B cell (primary cell): ENCODE results near the gene TMEM185B. TPM values are rescaled to one million over a fixed set of nuclear protein-coding genes. Genes with fewer than 3 reads are reported as not detected.

Experiments used
- ATAC-seq: fragments of 200-7000 bp; cut with Tn5 transposase; one replicate; pipeline ENCODE4 v1.10.0; 2021; ENCODE audit warnings: low read depth, mild to moderate bottlenecking, moderate number of reproducible peaks, moderate library complexity
- CTCF ChIA-PET: fragments of 350-600 bp; sonication (Branson Sonifier 250); formaldehyde crosslinking; loops from one replicate; lab custom pipeline; 2021; ENCODE audit warnings: antibody characterized with exemption, inconsistent platforms; lab: Charles Lee
- POLR2A ChIA-PET: fragments of 350-600 bp; sonication (Branson Sonifier 250); formaldehyde crosslinking; loops from one replicate; lab custom pipeline; 2021; ENCODE audit warnings: antibody characterized with exemption; lab: Charles Lee
- DNase-seq: peaks from one replicate; pipeline ENCODE4 v3.0.0; 2013
- H2AFZ ChIP-seq: 2 replicates; pipeline ENCODE4 v1.6.1; 2012; ENCODE audit warnings: mild to moderate bottlenecking, low read depth, low read length; ENCODE audit not compliant: insufficient read depth, poor library complexity, severe bottlenecking
- H3K27ac ChIP-seq, 2 donors: 1 replicate in 1 of 2; 2 replicates in 1 of 2; pipeline ENCODE4 v1.5.1; 2012 to 2013; ENCODE audit warnings: low read length in 2 of 2, mild to moderate bottlenecking in 2 of 2, moderate library complexity in 1 of 2
- H3K27me3 ChIP-seq, 4 experiments: fragments of 200-600 bp in 1 of 4; sonication (generic) in 1 of 4; replicated peaks in 1 of 4; 1 replicate in 2 of 4; 2 replicates in 2 of 4; pipeline versions ENCODE4 v1.6.1 to v1.7.0; 2013 to 2016; ENCODE audit warnings: low read length in 3 of 4, mild to moderate bottlenecking in 2 of 4, mixed read lengths in 1 of 4, moderate library complexity in 1 of 4; ENCODE audit not compliant: insufficient read depth in 4 of 4, control insufficient read depth in 3 of 4; ENCODE audit errors: control extremely low read depth in 1 of 4
- H3K36me3 ChIP-seq, 2 experiments: replicated peaks in 1 of 2; 1 replicate in 1 of 2; 2 replicates in 1 of 2; pipeline versions ENCODE4 v1.6.1 to v1.7.1; 2013; ENCODE audit warnings: low read length in 1 of 2; ENCODE audit not compliant: insufficient read depth in 2 of 2, control insufficient read depth in 1 of 2; ENCODE audit errors: control extremely low read depth in 1 of 2, extremely low read depth in 1 of 2
- H3K4me1 ChIP-seq, 2 donors: fragments of 200-600 bp in 1 of 2; sonication (generic) in 1 of 2; 1 replicate in 1 of 2; 2 replicates in 1 of 2; pipeline versions ENCODE4 v1.5.1 to v1.6.1; 2013 to 2017; ENCODE audit warnings: low read length in 2 of 2; ENCODE audit not compliant: control insufficient read depth in 2 of 2, insufficient read depth in 2 of 2
- H3K4me2 ChIP-seq: replicated peaks from 2 replicates; pipeline ENCODE3; 2012; ENCODE audit warnings: mild to moderate bottlenecking, low read depth, low read length; ENCODE audit not compliant: poor library complexity, severe bottlenecking
- H3K4me3 ChIP-seq, 5 experiments: fragments of 200-600 bp in 1 of 5; sonication (generic) in 1 of 5; 1 replicate in 3 of 5; 2 replicates in 2 of 5; pipeline versions ENCODE4 v1.5.1 to v1.7.0; 2011 to 2016; ENCODE audit warnings: low read length in 4 of 5, mild to moderate bottlenecking in 4 of 5, low read depth in 2 of 5, control low read depth in 1 of 5, moderate library complexity in 1 of 5; ENCODE audit not compliant: insufficient read depth in 1 of 5; ENCODE audit errors: control extremely low read depth in 1 of 5, extremely low read depth in 1 of 5
- H3K79me2 ChIP-seq: fragments of 200-600 bp; sonication (generic); one replicate; pipeline ENCODE4 v1.6.0; 2016; ENCODE audit warnings: low read length; ENCODE audit not compliant: control insufficient read depth, insufficient read depth
- H3K9ac ChIP-seq: fragments of 200-600 bp; sonication (generic); 2 replicates; pipeline ENCODE4 v1.6.1; 2017; ENCODE audit warnings: mild to moderate bottlenecking, low read length, moderate library complexity
- H3K9me3 ChIP-seq, 3 donors: one replicate each; pipeline versions ENCODE4 v1.6.1 to v1.7.1; 2013; ENCODE audit warnings: low read length in 2 of 3; ENCODE audit not compliant: control insufficient read depth in 2 of 3, insufficient read depth in 1 of 3; ENCODE audit errors: control extremely low read depth in 1 of 3
- H4K20me1 ChIP-seq: 2 replicates; pipeline ENCODE4 v1.6.0; 2012; ENCODE audit warnings: mild to moderate bottlenecking, low read length; ENCODE audit not compliant: insufficient read depth, control insufficient read depth, poor library complexity, severe bottlenecking
- H3K27ac Mint-ChIP-seq: one replicate; pipeline ENCODE4 v1.8.0; 2021; ENCODE audit warnings: mixed read lengths
- H3K27me3 Mint-ChIP-seq: one replicate; pipeline ENCODE4 v1.8.0; 2021; ENCODE audit warnings: mixed read lengths
- H3K4me1 Mint-ChIP-seq: one replicate; pipeline ENCODE4 v1.8.0; 2021; ENCODE audit warnings: mixed read lengths
- H3K4me3 Mint-ChIP-seq: one replicate; pipeline ENCODE4 v1.8.0; 2021; ENCODE audit warnings: mixed read lengths
- H3K9me3 Mint-ChIP-seq: one replicate; pipeline ENCODE4 v1.8.0; 2022; ENCODE audit warnings: mixed read lengths; ENCODE audit not compliant: insufficient read depth
- EZH2 ChIP-seq: IDR thresholded peaks from 2 replicates; pipeline ENCODE4 v1.6.1; 2012; ENCODE audit warnings: borderline replicate concordance, low read depth, mild to moderate bottlenecking, moderate library complexity, low read length; ENCODE audit not compliant: insufficient read depth, poor library complexity, severe bottlenecking
- WGBS: methylation state at CpG from one replicate; pipeline ENCODE4 v1.1.5; 2013; ENCODE audit warnings: missing lambda C conversion rate; ENCODE audit not compliant: insufficient coverage; 5-methylcytosine and 5-hydroxymethylcytosine counted together
- intact Hi-C: fragments of 100-400 bp; cut with micrococcal nuclease; formaldehyde crosslinking; loops from one replicate; pipeline ENCODE4 v1.10.0; 2022
- polyA plus RNA-seq: library from polyadenylated mRNA; depleted of rRNA; stranded (reverse); fragments of >200 nt; gene quantifications from 2 replicates; pipeline ENCODE4 v1.2.3, GENCODE V29; 2012
- total RNA-seq, 2 donors: library from RNA; stranded (reverse); fragments of 120-200 nt in 1 of 2; gene quantifications; 1 replicate in 1 of 2; 2 replicates in 1 of 2; pipeline versions ENCODE4 v1.2.3 to v1.2.4, GENCODE V29; 2013 to 2022
- TF ChIP-seq, protein P1 (sequence below): fragments of 200-600 bp; IDR thresholded peaks from one replicate; pipeline ENCODE4 v1.8.0; 2022; ENCODE audit warnings: antibody characterized with exemption, mild to moderate bottlenecking

The TMEM185B gene
- total and polyA plus RNA-seq, 2 donors (not counting 1 experiment from before 2014, with no cell fraction given) = 29.6 to 36.4 TPM

DNA sequence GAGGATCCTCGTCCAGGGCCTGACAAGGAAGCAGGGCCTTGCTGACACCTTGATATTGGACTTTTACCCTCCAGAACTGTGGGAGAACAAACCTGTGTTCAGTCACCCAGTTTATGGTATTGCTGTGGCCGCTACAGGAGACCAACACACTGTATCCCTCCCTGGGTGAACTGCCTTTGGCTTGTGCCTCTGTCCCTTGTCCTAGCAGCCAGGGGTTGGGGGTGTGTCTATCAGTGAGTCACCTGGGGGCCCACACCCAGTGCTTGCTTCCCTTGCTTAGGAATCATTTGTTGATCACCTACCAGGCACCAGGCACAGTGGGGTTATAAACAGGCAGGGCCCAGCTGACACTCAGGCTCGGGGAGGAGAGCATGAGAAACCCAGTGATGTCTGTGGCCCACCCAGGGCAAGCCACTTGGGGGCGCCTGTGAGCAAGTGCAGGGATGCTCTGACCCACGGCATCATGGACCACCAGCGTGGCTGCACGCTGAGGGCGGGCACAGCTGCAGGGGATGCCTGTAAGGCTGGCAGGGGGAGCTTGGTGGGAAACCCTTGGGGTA is 17.1 kb downstream of the TMEM185B start:
- Histone ChIP-seq H3K4me3 (no peak overlapping the region), H3K9me3 (peaks cover 0 to 3% (median 0%) of the 10 kb centered on the region in 3 donors), H3K79me2 (no peaks in the 10 kb centered on the region), H2AFZ (no peak overlapping the region), H3K36me3 (no peaks in the 10 kb centered on the region), H3K9ac (no peak overlapping the region), H3K4me1 (peaks cover 4 to 7% of the 10 kb centered on the region in 2 donors), H3K27ac (no peak overlapping the region), H4K20me1 (no peaks in the 10 kb centered on the region), H3K27me3 (no peaks in the 10 kb centered on the region), H3K4me2 (no peak overlapping the region)
- WGBS = 81% methylated on average over 8 of the region's 8 CpGs
- peaks cover 5% of the 10 kb centered on the region for H3K4me1 Mint-ChIP-seq
- DNase-seq (peak; percentile 26), ATAC-seq (no peak)
- no peak overlapping the region for H3K4me3 Mint-ChIP-seq
- ChIA-PET CTCF (interaction anchor here (1.2 to 2.6 kb wide), 4 partner anchors 29 to 107 kb away, joined by 4 to 16 read pairs (median 4); no protein-coding TSS in a partner anchor), POLR2A (no interaction called here)
- H3K9me3 Mint-ChIP-seq = no peaks in the 10 kb centered on the region
- no peaks in the 10 kb centered on the region for H3K27me3 Mint-ChIP-seq
- H3K27ac Mint-ChIP-seq = no peak overlapping the region
- TF ChIP-seq, protein P1, sequence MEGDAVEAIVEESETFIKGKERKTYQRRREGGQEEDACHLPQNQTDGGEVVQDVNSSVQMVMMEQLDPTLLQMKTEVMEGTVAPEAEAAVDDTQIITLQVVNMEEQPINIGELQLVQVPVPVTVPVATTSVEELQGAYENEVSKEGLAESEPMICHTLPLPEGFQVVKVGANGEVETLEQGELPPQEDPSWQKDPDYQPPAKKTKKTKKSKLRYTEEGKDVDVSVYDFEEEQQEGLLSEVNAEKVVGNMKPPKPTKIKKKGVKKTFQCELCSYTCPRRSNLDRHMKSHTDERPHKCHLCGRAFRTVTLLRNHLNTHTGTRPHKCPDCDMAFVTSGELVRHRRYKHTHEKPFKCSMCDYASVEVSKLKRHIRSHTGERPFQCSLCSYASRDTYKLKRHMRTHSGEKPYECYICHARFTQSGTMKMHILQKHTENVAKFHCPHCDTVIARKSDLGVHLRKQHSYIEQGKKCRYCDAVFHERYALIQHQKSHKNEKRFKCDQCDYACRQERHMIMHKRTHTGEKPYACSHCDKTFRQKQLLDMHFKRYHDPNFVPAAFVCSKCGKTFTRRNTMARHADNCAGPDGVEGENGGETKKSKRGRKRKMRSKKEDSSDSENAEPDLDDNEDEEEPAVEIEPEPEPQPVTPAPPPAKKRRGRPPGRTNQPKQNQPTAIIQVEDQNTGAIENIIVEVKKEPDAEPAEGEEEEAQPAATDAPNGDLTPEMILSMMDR = no peak
- TF ChIP-seq EZH2 = no peak
- intact Hi-C loops = loop anchor here (1.0 kb wide), 1 partner anchor 107 kb away; no protein-coding TSS in a partner anchor

DNA sequence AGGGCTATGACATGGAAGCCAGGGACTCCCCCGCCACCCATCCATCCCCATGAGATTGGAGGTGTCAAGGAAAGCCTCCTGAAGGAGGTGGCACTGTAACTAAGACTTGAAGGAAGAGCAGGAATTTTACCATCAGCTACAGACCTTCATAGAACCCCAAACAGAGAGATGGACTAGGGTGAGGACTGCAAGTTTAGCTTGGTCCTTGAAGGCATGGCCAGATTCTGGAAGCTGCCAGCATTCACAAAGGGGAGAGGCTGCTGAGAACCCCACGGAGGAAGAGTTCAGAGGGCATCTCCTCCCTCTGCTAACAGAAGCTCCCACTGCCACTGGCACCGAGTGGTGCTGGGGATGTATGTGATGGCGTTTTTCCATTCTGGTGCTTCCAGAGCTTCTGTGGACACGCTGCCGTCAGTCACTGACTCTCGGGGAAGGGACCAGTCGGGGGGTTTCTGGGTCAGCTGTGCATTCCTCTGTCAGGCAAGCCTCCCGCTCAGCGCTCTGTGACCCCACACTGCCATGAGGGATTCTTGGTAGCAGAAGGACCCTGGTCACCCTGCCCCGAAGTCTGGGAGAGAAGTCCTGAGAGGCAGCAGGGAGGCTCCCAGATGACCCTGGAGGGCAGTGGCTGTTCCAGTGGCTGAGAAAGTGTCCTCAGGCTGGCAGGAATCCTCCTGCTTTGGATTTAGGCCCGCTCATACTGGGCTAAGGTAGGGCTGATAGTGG is 18.1 kb downstream of the TMEM185B start:
- H3K4me1 ChIP-seq = peaks cover 0 to 1% of the 10 kb centered on the region in 2 donors
- H3K9me3 ChIP-seq = peaks cover 0 to 3% (median 0%) of the 10 kb centered on the region in 3 donors
- DNase-seq (no peak), ATAC-seq (no peak)
- H4K20me1 ChIP-seq = no peaks in the 10 kb centered on the region
- intact Hi-C loops = no loop called here
- Mint-ChIP-seq H3K4me1 (peaks cover 3% of the 10 kb centered on the region), H3K4me3 (no peak overlapping the region), H3K27me3 (no peaks in the 10 kb centered on the region), H3K9me3 (no peaks in the 10 kb centered on the region), H3K27ac (no peak overlapping the region)
- H3K79me2 ChIP-seq = no peaks in the 10 kb centered on the region
- WGBS = 95% methylated on average over 10 of the region's 12 CpGs
- POLR2A ChIA-PET = no interaction called here
- no peak overlapping the region for H3K4me2 ChIP-seq
- H3K27me3 ChIP-seq = no peaks in the 10 kb centered on the region
- TF ChIP-seq, protein P1 = no peak
- TF ChIP-seq EZH2 = no peak
- CTCF ChIA-PET = interaction anchor here (0.7 to 1.6 kb wide), 2 partner anchors 12 to 29 kb away, joined by 3 to 4 read pairs; no protein-coding TSS in a partner anchor
- H3K4me3 ChIP-seq = no peak overlapping the region
- no peak overlapping the region for H3K9ac ChIP-seq
- H2AFZ ChIP-seq = no peak overlapping the region
- H3K27ac ChIP-seq = no peak overlapping the region
- H3K36me3 ChIP-seq = no peaks in the 10 kb centered on the region
